ENCODE results near the gene MMP27. TPM values are rescaled to one million over a fixed set of nuclear protein-coding genes. Genes with fewer than 3 reads are reported as not detected.

MMP27 gene
- polyA plus RNA-seq, 1 donor from 2014 or later = not detected

- Histone ChIP-seq H3K27ac (ENCODE audit: low read length) (no peak overlapping the region), H3K9ac (ENCODE audit: low read length) (no peak overlapping the region), H3K4me2 (ENCODE audit: low read length) (no peak overlapping the region), H4K20me1 (ENCODE audit: insufficient read depth) (no peaks in the 10 kb centered on the region), H3K27me3 (ENCODE audit: insufficient read depth, low read depth, low read length) (no peaks in the 10 kb centered on the region), H3K4me3 (ENCODE audit: low read length) (no peak overlapping the region), H3K9me3 (ENCODE audit: low read length) (no peaks in the 10 kb centered on the region), H3K36me3 (ENCODE audit: insufficient read depth, low read length) (no peaks in the 10 kb centered on the region), H3K9me2 (ENCODE audit: insufficient read depth, low read length) (no peaks in the 10 kb centered on the region), H3K79me2 (replicated peaks; ENCODE audit: insufficient read depth, low read length) (no peaks in the 10 kb centered on the region), H2AFZ (ENCODE audit: low read depth, low read length) (no peak overlapping the region), H3F3A (ENCODE audit: insufficient read depth, low read length, poor library complexity, severe bottlenecking) (no peaks in the 10 kb centered on the region)
- TF ChIP-seq RAD21 (conservative IDR thresholded peaks at IDR 0.05) (no peak), EP300 (conservative IDR thresholded peaks at IDR 0.05; ENCODE audit: poor library complexity, severe bottlenecking) (no peak), REST (IDR thresholded peaks at IDR 0.05; ENCODE audit: borderline replicate concordance) (no peak)
Observed at GRCh38 chr11:102712137-102712536, 6.6 kb upstream of the MMP27 start.

- Histone ChIP-seq H4K20me1 (ENCODE audit: insufficient read depth) (no peaks in the 10 kb centered on the region), H3K9ac (ENCODE audit: low read length) (no peak overlapping the region), H3K4me3 (ENCODE audit: low read length) (no peak overlapping the region), H3K9me3 (ENCODE audit: low read length) (no peaks in the 10 kb centered on the region), H2AFZ (ENCODE audit: low read depth, low read length) (no peak overlapping the region), H3K79me2 (replicated peaks; ENCODE audit: insufficient read depth, low read length) (no peaks in the 10 kb centered on the region), H3K27ac (ENCODE audit: low read length) (no peak overlapping the region), H3K9me2 (ENCODE audit: insufficient read depth, low read length) (no peaks in the 10 kb centered on the region), H3K36me3 (ENCODE audit: insufficient read depth, low read length) (no peaks in the 10 kb centered on the region), H3K4me2 (ENCODE audit: low read length) (no peak overlapping the region), H3F3A (ENCODE audit: insufficient read depth, low read length, poor library complexity, severe bottlenecking) (no peaks in the 10 kb centered on the region), H3K27me3 (ENCODE audit: insufficient read depth, low read depth, low read length) (no peaks in the 10 kb centered on the region)
- no peak for TF ChIP-seq REST (IDR thresholded peaks at IDR 0.05; ENCODE audit: borderline replicate concordance)
- no peak for TF ChIP-seq EP300 (conservative IDR thresholded peaks at IDR 0.05; ENCODE audit: poor library complexity, severe bottlenecking)
- TF ChIP-seq POLR2AphosphoS5 (IDR thresholded peaks at IDR 0.05) = no peak
- TF ChIP-seq SMC3 (conservative IDR thresholded peaks at IDR 0.05; ENCODE audit: poor library complexity) = no peak
- TF ChIP-seq TAF1 (IDR thresholded peaks at IDR 0.05; ENCODE audit: low read depth) = no peak
- TF ChIP-seq CTCF (IDR thresholded peaks at IDR 0.05; ENCODE audit: poor library complexity, severe bottlenecking) = no peak
- TF ChIP-seq MXI1 (conservative IDR thresholded peaks at IDR 0.05; ENCODE audit: poor library complexity, severe bottlenecking) = no peak
- no peak for TF ChIP-seq EZH2 (IDR thresholded peaks at IDR 0.05; ENCODE audit: borderline replicate concordance, insufficient read depth, low read length, poor library complexity, severe bottlenecking)
- TF ChIP-seq RAD21 (conservative IDR thresholded peaks at IDR 0.05) = no peak
Observed at GRCh38 chr11:102709201-102709945, 3.8 kb upstream of the MMP27 start.
